ENCODE data around the gene ZNF536. TPM values are rescaled to one million over a fixed set of nuclear protein-coding genes. Genes with fewer than 3 reads are reported as not detected.

The ZNF536 gene
- total RNA-seq, 1 experiment from 2014 or later, result not detected

DNA sequence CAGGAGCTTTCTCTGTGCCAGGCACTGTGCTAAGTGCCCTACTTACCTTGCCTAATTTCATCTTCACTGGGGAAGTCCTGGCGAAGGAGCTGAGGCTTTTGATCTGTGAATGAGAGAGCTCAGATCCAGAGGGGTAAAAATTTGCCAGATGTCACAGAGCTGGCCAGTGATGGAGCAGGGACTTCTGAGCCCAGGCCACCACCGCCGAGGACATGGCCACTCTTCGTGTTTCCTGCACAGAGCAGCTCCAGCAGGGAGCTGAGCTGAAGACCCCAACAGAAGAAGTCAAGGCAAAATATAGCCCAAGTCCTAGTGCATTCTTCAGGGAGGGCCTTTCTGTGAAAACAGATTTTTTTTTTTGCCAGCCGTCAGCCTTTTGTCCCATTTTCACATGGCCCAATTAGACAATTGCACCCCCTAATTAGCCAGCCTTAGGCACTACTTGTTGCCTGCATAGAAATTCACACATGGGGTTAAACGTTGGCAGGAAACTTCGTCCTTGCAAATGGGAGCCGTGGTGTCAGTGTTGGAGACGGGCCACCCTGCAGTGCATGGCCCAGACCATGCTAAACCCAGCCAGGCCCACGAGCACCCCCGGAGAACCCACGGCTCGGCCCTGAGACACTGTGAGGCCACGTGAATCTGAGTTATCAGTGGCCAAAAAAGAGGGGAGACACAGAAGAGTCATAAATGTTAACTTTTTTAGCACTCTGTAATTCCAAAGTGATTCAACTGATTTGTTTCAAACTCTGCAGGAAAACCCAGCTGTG lies 7.8 kb downstream of the ZNF536 start:
- Histone ChIP-seq H2BK120ac (ENCODE audit: low read depth, low read length, poor library complexity, severe bottlenecking) (no peak overlapping the region), H3K18ac (ENCODE audit: insufficient read length, low read depth, low read length) (no peak overlapping the region), H2BK15ac (ENCODE audit: low read depth, low read length) (no peak overlapping the region), H2BK20ac (ENCODE audit: low read depth, low read length, poor library complexity, severe bottlenecking) (no peak overlapping the region), H4K20me1 (ENCODE audit: control insufficient read depth, insufficient read depth, insufficient read length) (peaks cover 3% of the 10 kb centered on the region), H3K9ac (ENCODE audit: extremely low read depth, insufficient read length, low read length) (no peak overlapping the region), H3K14ac (ENCODE audit: insufficient read depth, low read length) (no peak overlapping the region), H3K56ac (ENCODE audit: insufficient read length, low read depth, low read length) (no peak overlapping the region), H3K27me3 (ENCODE audit: insufficient read depth, low read length) (peaks cover 3% of the 10 kb centered on the region; the same call in 1 of the 2 replicates), H3K9me3 (ENCODE audit: control insufficient read depth, low read depth, low read length) (no peaks in the 10 kb centered on the region), H3K79me1 (ENCODE audit: insufficient read depth, low read depth, low read length, poor library complexity, severe bottlenecking) (no peaks in the 10 kb centered on the region), H3K79me2 (ENCODE audit: insufficient read depth, low read length) (no peaks in the 10 kb centered on the region), H3K4me1 (ENCODE audit: insufficient read depth, low read length) (peaks cover 2% of the 10 kb centered on the region; the same call in 1 of the 2 replicates), H3K4ac (ENCODE audit: low read depth, low read length) (no peak overlapping the region), H3K23ac (ENCODE audit: insufficient read length, low read depth, low read length) (no peak overlapping the region), H3K27ac (ENCODE audit: insufficient read length, low read depth, low read length) (no peak overlapping the region), H2BK12ac (ENCODE audit: insufficient read length, low read depth, low read length) (no peak overlapping the region), H3T11ph (ENCODE audit: low read length) (no peak overlapping the region), H4K5ac (ENCODE audit: insufficient read length, low read depth, low read length) (no peak overlapping the region), H2AK5ac (ENCODE audit: insufficient read length, low read length) (no peak overlapping the region), H4K91ac (ENCODE audit: insufficient read length, low read depth, low read length) (no peak overlapping the region), H3K23me2 (ENCODE audit: insufficient read length, low read depth, low read length, poor library complexity, severe bottlenecking) (peaks cover 5% of the 10 kb centered on the region), H2BK5ac (ENCODE audit: insufficient read length, low read length) (no peak overlapping the region), H4K8ac (replicated peaks; ENCODE audit: insufficient read length, low read depth, low read length) (no peak overlapping the region), H2AFZ (ENCODE audit: low read length) (no peak overlapping the region), H3K4me2 (ENCODE audit: insufficient read depth, insufficient read length, low read length) (no peak overlapping the region)
- WGBS (ENCODE audit: extremely low coverage, insufficient read length, low lambda C conversion rate), result no CpG with 5 or more reads among the region's 14 CpGs
- no peak for DNase-seq
- Mint-ChIP-seq H3K27me3 (ENCODE audit: low read depth) (peaks cover 31% of the 10 kb centered on the region), H3K36me3 (ENCODE audit: insufficient read depth in 1 of 3, low read depth in 3 of 3) (no peaks in the 10 kb centered on the region), H3K9me3 (peaks cover 0 to 4% of the 10 kb centered on the region in 2 experiments; a peak in 2 of 5 replicates), H3K27ac (no peak overlapping the region), H3K4me3 (no peak overlapping the region), H3K4me1 (peaks cover 4 to 13% of the 10 kb centered on the region in 2 experiments; a peak in 3 of 4 replicates)
- TF ChIP-seq, protein P1, sequence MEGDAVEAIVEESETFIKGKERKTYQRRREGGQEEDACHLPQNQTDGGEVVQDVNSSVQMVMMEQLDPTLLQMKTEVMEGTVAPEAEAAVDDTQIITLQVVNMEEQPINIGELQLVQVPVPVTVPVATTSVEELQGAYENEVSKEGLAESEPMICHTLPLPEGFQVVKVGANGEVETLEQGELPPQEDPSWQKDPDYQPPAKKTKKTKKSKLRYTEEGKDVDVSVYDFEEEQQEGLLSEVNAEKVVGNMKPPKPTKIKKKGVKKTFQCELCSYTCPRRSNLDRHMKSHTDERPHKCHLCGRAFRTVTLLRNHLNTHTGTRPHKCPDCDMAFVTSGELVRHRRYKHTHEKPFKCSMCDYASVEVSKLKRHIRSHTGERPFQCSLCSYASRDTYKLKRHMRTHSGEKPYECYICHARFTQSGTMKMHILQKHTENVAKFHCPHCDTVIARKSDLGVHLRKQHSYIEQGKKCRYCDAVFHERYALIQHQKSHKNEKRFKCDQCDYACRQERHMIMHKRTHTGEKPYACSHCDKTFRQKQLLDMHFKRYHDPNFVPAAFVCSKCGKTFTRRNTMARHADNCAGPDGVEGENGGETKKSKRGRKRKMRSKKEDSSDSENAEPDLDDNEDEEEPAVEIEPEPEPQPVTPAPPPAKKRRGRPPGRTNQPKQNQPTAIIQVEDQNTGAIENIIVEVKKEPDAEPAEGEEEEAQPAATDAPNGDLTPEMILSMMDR (conservative IDR thresholded peaks at IDR 0.05), result no peak

Measured in H9 (cell line).